Vagina (tissue), 2 donors: ENCODE data around the gene ABCG1. TPM values are rescaled to one million over a fixed set of nuclear protein-coding genes. Genes with fewer than 3 reads are reported as not detected.

Source experiments
- DNase-seq, 2 donors: peaks; one replicate each; pipeline ENCODE4 v3.0.0-alpha.2; 2017; ENCODE audit errors: extremely low spot score in 2 of 2
- H3K27ac ChIP-seq: fragments of 200-600 bp; sonication (generic); one replicate; pipeline ENCODE4 v1.5.1; 2019
- H3K27me3 ChIP-seq: fragments of 200-600 bp; sonication (generic); one replicate; pipeline ENCODE4 v1.5.1; 2019
- H3K36me3 ChIP-seq, 2 donors: fragments of 200-600 bp; sonication (generic); one replicate each; pipeline ENCODE4 v1.5.1; 2017 to 2019
- H3K4me1 ChIP-seq: fragments of 200-600 bp; sonication (generic); one replicate; pipeline ENCODE4 v1.5.1; 2019
- H3K4me3 ChIP-seq, 2 donors: fragments of 200-600 bp; sonication (generic); 1 replicate in 1 of 2; 2 replicates in 1 of 2; pipeline ENCODE4 v1.5.1; 2016 to 2019
- H3K9me3 ChIP-seq: fragments of 200-600 bp; sonication (generic); one replicate; pipeline ENCODE4 v1.5.1; 2019
- POLR2A ChIP-seq, 2 donors: fragments of 450-650 bp; IDR thresholded peaks; one replicate each; pipeline ENCODE4 v1.6.1; 2017; ENCODE audit warnings: antibody characterized with exemption in 2 of 2, mild to moderate bottlenecking in 2 of 2, moderate library complexity in 2 of 2
- POLR2AphosphoS5 ChIP-seq, 2 donors: sonication (generic); formaldehyde crosslinking; IDR thresholded peaks; one replicate each; pipeline ENCODE4 v1.9.0; 2017; ENCODE audit warnings: antibody characterized with exemption in 2 of 2, mild to moderate bottlenecking in 2 of 2, low read depth in 1 of 2; ENCODE audit not compliant: insufficient read depth in 1 of 2
- intact Hi-C: fragments of 100-400 bp; cut with DNase I; formaldehyde crosslinking; loops from one replicate; pipeline ENCODE4 v1.15.1; 2023
- total RNA-seq: library from RNA; depleted of rRNA; stranded (reverse); fragments of >200 nt; gene quantifications from one replicate; pipeline ENCODE4 v1.2.3, GENCODE V29; 2016
- TF ChIP-seq, protein P1 (sequence below), 3 experiments: fragments of 450-650 bp in 2 of 3; fragments of 200-600 bp in 1 of 3; sonication (generic) in 1 of 3; IDR thresholded peaks; one replicate each; pipeline ENCODE4 v1.5.1; 2017 to 2019; ENCODE audit warnings: antibody characterized with exemption in 3 of 3, mild to moderate bottlenecking in 2 of 3, moderate library complexity in 2 of 3

Gene ABCG1
- total RNA-seq, 1 donor from 2014 or later: 18.7 TPM

DNA sequence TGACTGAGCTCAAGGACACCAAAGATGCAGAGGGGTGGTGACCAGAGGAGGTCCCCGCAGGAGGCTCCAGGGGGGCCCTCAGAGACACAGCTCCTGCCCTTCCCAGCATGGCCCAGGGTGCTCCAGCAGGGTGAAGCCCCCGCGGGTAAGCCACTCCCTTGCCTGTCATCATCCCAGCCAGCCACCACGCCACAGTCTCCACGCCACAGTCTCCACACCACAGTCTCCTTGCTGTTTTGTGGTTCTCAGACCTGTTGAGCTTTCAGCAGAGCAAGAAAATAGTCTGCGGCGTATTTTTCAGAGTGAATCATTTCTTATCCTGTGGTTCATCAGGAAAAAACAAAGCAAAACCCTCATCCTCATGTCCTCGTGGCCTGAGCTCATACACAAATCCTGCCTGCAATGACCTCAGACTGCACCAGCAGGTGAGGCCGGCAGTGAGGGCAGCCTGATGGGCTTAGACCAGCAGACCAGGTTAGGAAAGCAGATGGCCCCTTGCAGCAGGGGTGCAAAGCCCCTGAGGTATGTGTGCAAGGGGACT is 25.7 kb upstream of the ABCG1 start:
- intact Hi-C loops: no loop called here
- TF ChIP-seq POLR2A (IDR thresholded peaks at IDR 0.05): no peak
- TF ChIP-seq, protein P1, sequence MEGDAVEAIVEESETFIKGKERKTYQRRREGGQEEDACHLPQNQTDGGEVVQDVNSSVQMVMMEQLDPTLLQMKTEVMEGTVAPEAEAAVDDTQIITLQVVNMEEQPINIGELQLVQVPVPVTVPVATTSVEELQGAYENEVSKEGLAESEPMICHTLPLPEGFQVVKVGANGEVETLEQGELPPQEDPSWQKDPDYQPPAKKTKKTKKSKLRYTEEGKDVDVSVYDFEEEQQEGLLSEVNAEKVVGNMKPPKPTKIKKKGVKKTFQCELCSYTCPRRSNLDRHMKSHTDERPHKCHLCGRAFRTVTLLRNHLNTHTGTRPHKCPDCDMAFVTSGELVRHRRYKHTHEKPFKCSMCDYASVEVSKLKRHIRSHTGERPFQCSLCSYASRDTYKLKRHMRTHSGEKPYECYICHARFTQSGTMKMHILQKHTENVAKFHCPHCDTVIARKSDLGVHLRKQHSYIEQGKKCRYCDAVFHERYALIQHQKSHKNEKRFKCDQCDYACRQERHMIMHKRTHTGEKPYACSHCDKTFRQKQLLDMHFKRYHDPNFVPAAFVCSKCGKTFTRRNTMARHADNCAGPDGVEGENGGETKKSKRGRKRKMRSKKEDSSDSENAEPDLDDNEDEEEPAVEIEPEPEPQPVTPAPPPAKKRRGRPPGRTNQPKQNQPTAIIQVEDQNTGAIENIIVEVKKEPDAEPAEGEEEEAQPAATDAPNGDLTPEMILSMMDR (IDR thresholded peaks at IDR 0.05): no peak
- TF ChIP-seq POLR2AphosphoS5 (IDR thresholded peaks at IDR 0.05; ENCODE audit: insufficient read depth in 1 of 2, low read depth in 1 of 2): no peak
- H3K27ac ChIP-seq: no peak overlapping the region

DNA sequence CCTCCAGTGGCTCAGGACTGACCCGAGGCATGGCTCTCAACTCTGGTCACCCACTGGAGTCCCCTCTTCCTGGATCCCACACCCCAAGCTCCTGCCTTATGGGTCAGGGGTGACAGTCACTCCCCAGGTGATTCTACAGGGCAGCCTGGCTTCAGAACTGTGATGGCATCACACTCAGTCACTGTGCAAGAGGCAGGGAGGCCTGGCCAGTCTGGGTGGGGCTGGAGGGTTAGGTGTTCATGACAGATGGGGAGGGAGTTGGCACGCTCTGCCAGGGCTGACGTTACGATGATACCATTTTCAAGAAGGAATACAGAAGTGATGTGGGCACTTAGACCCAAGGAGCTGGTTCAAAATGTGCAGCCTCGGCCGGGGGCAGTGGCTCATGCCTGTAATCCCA is 25.2 kb upstream of the ABCG1 start:
- Histone ChIP-seq H3K4me3 (no peak overlapping the region), H3K36me3 (no peaks in the 10 kb centered on the region), H3K27me3 (no peaks in the 10 kb centered on the region), H3K9me3 (no peaks in the 10 kb centered on the region), H3K4me1 (peaks cover 7% of the 10 kb centered on the region), H3K27ac (no peak overlapping the region)
- intact Hi-C loops: no loop called here
- peak in 1 of 2 donors; percentile 95 for DNase-seq
- no peak for TF ChIP-seq POLR2AphosphoS5 (IDR thresholded peaks at IDR 0.05; ENCODE audit: insufficient read depth in 1 of 2, low read depth in 1 of 2)
- TF ChIP-seq, protein P1 (IDR thresholded peaks at IDR 0.05): no peak
- TF ChIP-seq POLR2A (IDR thresholded peaks at IDR 0.05): no peak

More for the DNA sequence above, 25.7 kb upstream of the ABCG1 start:
- Histone ChIP-seq H3K9me3 (no peaks in the 10 kb centered on the region), H3K36me3 (no peaks in the 10 kb centered on the region), H3K27me3 (no peaks in the 10 kb centered on the region), H3K4me1 (peaks cover 5% of the 10 kb centered on the region), H3K4me3 (no peak overlapping the region)
- DNase-seq: peak in 1 of 2 donors; percentile 82

DNA sequence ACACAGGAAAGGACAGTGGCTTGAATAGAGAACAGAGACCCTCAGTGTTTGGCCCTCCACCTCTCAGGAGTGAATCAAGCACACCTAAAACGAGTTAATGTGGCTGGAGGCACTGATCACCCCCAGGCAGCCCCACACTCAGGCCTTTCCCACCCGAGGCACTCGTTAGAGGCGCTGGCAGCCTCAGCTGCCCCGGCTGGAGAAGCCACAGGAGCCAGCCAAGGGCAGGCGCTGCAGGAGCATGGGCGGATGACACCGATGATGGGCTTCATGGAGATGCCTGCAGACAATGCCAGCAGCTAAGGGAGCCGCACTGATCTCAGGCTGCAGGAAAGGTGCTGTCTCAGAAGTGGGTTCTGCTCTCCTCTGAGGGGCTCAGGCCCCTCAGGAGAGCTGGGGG is 24.1 kb upstream of the ABCG1 start:
- Histone ChIP-seq H3K4me3 (no peak overlapping the region), H3K27me3 (no peaks in the 10 kb centered on the region), H3K36me3 (no peaks in the 10 kb centered on the region), H3K9me3 (no peaks in the 10 kb centered on the region), H3K4me1 (peaks cover 15% of the 10 kb centered on the region), H3K27ac (no peak overlapping the region)
- intact Hi-C loops: no loop called here
- TF ChIP-seq POLR2A (IDR thresholded peaks at IDR 0.05) (no peak), POLR2AphosphoS5 (IDR thresholded peaks at IDR 0.05; ENCODE audit: insufficient read depth in 1 of 2, low read depth in 1 of 2) (no peak)
- TF ChIP-seq, protein P1 (IDR thresholded peaks at IDR 0.05): no peak
- DNase-seq: peak in 1 of 2 donors; percentile 82

DNA sequence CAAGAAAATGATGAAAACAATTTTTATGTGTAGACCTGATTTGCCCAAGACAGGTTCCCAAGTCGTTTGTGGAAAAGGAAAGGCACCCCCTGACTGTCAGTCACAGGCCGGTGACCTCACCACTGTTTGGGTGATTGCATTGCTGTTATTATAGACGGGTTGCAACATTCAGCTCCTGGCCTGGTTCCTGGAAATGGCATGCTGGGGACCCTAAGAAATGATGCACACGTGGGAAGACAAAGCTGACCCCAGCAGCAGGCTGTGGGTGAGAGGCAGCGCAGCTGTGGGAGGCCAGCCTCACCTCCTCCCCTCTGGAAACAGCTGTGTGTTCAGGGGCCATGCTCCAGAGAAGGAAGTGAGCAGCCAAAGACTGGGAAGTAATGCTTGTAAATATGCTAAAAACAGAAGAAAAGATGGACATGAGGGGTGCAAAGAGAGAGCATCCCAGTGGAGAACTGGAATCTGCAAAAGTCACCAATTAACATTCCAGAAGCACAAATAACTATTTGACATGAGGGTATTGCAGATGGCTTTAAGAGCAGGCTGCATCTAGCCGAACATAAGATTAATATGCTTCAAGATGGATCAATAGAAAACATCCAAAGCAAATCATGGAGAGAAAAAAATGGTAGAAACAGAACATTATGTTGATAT is 23.4 kb upstream of the ABCG1 start:
- no peaks in the 10 kb centered on the region for H3K27me3 ChIP-seq
- H3K36me3 ChIP-seq: no peaks in the 10 kb centered on the region
- intact Hi-C loops: no loop called here
- peak in 1 of 2 donors; percentile 72 for DNase-seq
- H3K9me3 ChIP-seq: no peaks in the 10 kb centered on the region
- TF ChIP-seq POLR2AphosphoS5 (IDR thresholded peaks at IDR 0.05; ENCODE audit: insufficient read depth in 1 of 2, low read depth in 1 of 2): no peak
- TF ChIP-seq, protein P1 (IDR thresholded peaks at IDR 0.05): no peak
- no peak for TF ChIP-seq POLR2A (IDR thresholded peaks at IDR 0.05)
- H3K4me1 ChIP-seq: peaks cover 20% of the 10 kb centered on the region
- H3K27ac ChIP-seq: no peak overlapping the region
- no peak overlapping the region for H3K4me3 ChIP-seq
